Measurements from ENCODE around the gene RUNX3.
"Not testable (repeated sequence)": the region's sequence is repeated elsewhere in the genome, so short reads cannot be mapped to it uniquely, and the experiment has no call there.

The RUNX3 gene

GRCh38 chr1:24912376-24913273 is 17.5 kb downstream of the RUNX3 start:
- no peak overlapping the region for H3K4me3 ChIP-seq
- H3K9me3 ChIP-seq (ENCODE audit: low read depth, low read length): no peaks in the 10 kb centered on the region
- no peak for DNase-seq (ENCODE audit: low read depth, low spot score)
- TF ChIP-seq POLR2AphosphoS5 (IDR thresholded peaks at IDR 0.05; ENCODE audit: borderline replicate concordance, low read depth, low read length) (no peak), EZH2 (IDR thresholded peaks at IDR 0.05) (no peak), FOXP2 (optimal IDR thresholded peaks at IDR 0.05; ENCODE audit: control extremely low read depth, extremely low read length, insufficient read depth) (no peak)
- no peak overlapping the region for H3K9ac ChIP-seq (ENCODE audit: insufficient read length)
- peaks cover 82% of the 10 kb centered on the region for H3K36me3 ChIP-seq (ENCODE audit: insufficient read depth, low read length)
- peak overlapping the region; percentile 19; the same call in 1 of the 2 replicates for H3K27ac ChIP-seq

- Histone ChIP-seq H3K36me3 (ENCODE audit: insufficient read depth, low read length) (peaks cover 81% of the 10 kb centered on the region), H3K27ac (peak overlapping the region; percentile 19; the same call in 1 of the 2 replicates), H3K4me3 (no peak overlapping the region), H3K9ac (ENCODE audit: insufficient read length) (no peak overlapping the region), H3K9me3 (ENCODE audit: low read depth, low read length) (no peaks in the 10 kb centered on the region)
- no peak for TF ChIP-seq EZH2 (IDR thresholded peaks at IDR 0.05)
- TF ChIP-seq FOXP2 (optimal IDR thresholded peaks at IDR 0.05; ENCODE audit: control extremely low read depth, extremely low read length, insufficient read depth): no peak
- TF ChIP-seq POLR2AphosphoS5 (IDR thresholded peaks at IDR 0.05; ENCODE audit: borderline replicate concordance, low read depth, low read length): no peak
- DNase-seq (ENCODE audit: low read depth, low spot score): no peak
These were observed 18.4 kb downstream of the RUNX3 start for GRCh38 chr1:24911651-24912155.

- TF ChIP-seq EZH2 (IDR thresholded peaks at IDR 0.05): no peak
- peak; percentile 4; the same call in 1 of the 2 replicates for TF ChIP-seq POLR2AphosphoS5 (IDR thresholded peaks at IDR 0.05; ENCODE audit: borderline replicate concordance, low read depth, low read length)
- no peak for TF ChIP-seq FOXP2 (optimal IDR thresholded peaks at IDR 0.05; ENCODE audit: control extremely low read depth, extremely low read length, insufficient read depth)
- Histone ChIP-seq H3K9me3 (ENCODE audit: low read depth, low read length) (no peaks in the 10 kb centered on the region), H3K4me3 (no peak overlapping the region), H3K36me3 (ENCODE audit: insufficient read depth, low read length) (peaks cover 82% of the 10 kb centered on the region), H3K9ac (ENCODE audit: insufficient read length) (no peak overlapping the region), H3K27ac (no peak overlapping the region)
- DNase-seq (ENCODE audit: low read depth, low spot score): no peak
These were observed 19.1 kb downstream of the RUNX3 start for GRCh38 chr1:24910751-24911650.

- no peak overlapping the region for H3K9ac ChIP-seq (ENCODE audit: insufficient read length)
- no peak for TF ChIP-seq FOXP2 (optimal IDR thresholded peaks at IDR 0.05; ENCODE audit: control extremely low read depth, extremely low read length, insufficient read depth)
- TF ChIP-seq EZH2 (IDR thresholded peaks at IDR 0.05): no peak
- no peak for TF ChIP-seq POLR2AphosphoS5 (IDR thresholded peaks at IDR 0.05; ENCODE audit: borderline replicate concordance, low read depth, low read length)
- H3K4me3 ChIP-seq: no peak overlapping the region
- H3K36me3 ChIP-seq (ENCODE audit: insufficient read depth, low read length): peaks cover 80% of the 10 kb centered on the region
- H3K27ac ChIP-seq: no peak overlapping the region
- H3K9me3 ChIP-seq (ENCODE audit: low read depth, low read length): no peaks in the 10 kb centered on the region
- DNase-seq (ENCODE audit: low read depth, low spot score): no peak
These were observed 19.9 kb downstream of the RUNX3 start for GRCh38 chr1:24910210-24910609.

GRCh38 chr1:24909388-24909898 is 20.6 kb downstream of the RUNX3 start:
- Histone ChIP-seq H3K9ac (ENCODE audit: insufficient read length) (no peak overlapping the region), H3K36me3 (ENCODE audit: insufficient read depth, low read length) (peaks cover 78% of the 10 kb centered on the region), H3K4me3 (no peak overlapping the region), H3K9me3 (ENCODE audit: low read depth, low read length) (no peaks in the 10 kb centered on the region), H3K27ac (0 out of 2 replicates have a peak overlapping the region, but pooled peaks have one; percentile 26)
- no peak for TF ChIP-seq EZH2 (IDR thresholded peaks at IDR 0.05)
- TF ChIP-seq POLR2AphosphoS5 (IDR thresholded peaks at IDR 0.05; ENCODE audit: borderline replicate concordance, low read depth, low read length): no peak
- TF ChIP-seq FOXP2 (optimal IDR thresholded peaks at IDR 0.05; ENCODE audit: control extremely low read depth, extremely low read length, insufficient read depth): no peak
- DNase-seq (ENCODE audit: low read depth, low spot score): no peak

- H3K9me3 ChIP-seq (ENCODE audit: low read depth, low read length): no peaks in the 10 kb centered on the region
- H3K27ac ChIP-seq: 0 out of 2 replicates have a peak overlapping the region, but pooled peaks have one; percentile 26
- H3K4me3 ChIP-seq: no peak overlapping the region
- peaks cover 76% of the 10 kb centered on the region for H3K36me3 ChIP-seq (ENCODE audit: insufficient read depth, low read length)
- TF ChIP-seq POLR2AphosphoS5 (IDR thresholded peaks at IDR 0.05; ENCODE audit: borderline replicate concordance, low read depth, low read length) (no peak), EZH2 (IDR thresholded peaks at IDR 0.05) (no peak), FOXP2 (optimal IDR thresholded peaks at IDR 0.05; ENCODE audit: control extremely low read depth, extremely low read length, insufficient read depth) (no peak)
- H3K9ac ChIP-seq (ENCODE audit: insufficient read length): no peak overlapping the region
- no peak for DNase-seq (ENCODE audit: low read depth, low spot score)
These were observed 21.4 kb downstream of the RUNX3 start for GRCh38 chr1:24908591-24909259.

- not testable (repeated sequence) for DNase-seq (ENCODE audit: low read depth, low spot score); H3K27ac ChIP-seq; H3K9ac ChIP-seq (ENCODE audit: insufficient read length); H3K9me3 ChIP-seq (ENCODE audit: low read depth, low read length); H3K4me3 ChIP-seq
- H3K36me3 ChIP-seq (ENCODE audit: insufficient read depth, low read length): peaks cover 76% of the 10 kb centered on the region
These were observed 22.3 kb downstream of the RUNX3 start for GRCh38 chr1:24907587-24908294.
